ENCODE results near the gene PCAT6. TPM values are rescaled to one million over a fixed set of nuclear protein-coding genes. Genes with fewer than 3 reads are reported as not detected.

Gene PCAT6
- total and polyA plus RNA-seq, 2 experiments from 2014 or later, result 7.2 to 28.1 TPM

- TF ChIP-seq JUNB (IDR thresholded peaks at IDR 0.05; ENCODE audit: unreplicated experiment), result no peak
- TF ChIP-seq, protein P1, sequence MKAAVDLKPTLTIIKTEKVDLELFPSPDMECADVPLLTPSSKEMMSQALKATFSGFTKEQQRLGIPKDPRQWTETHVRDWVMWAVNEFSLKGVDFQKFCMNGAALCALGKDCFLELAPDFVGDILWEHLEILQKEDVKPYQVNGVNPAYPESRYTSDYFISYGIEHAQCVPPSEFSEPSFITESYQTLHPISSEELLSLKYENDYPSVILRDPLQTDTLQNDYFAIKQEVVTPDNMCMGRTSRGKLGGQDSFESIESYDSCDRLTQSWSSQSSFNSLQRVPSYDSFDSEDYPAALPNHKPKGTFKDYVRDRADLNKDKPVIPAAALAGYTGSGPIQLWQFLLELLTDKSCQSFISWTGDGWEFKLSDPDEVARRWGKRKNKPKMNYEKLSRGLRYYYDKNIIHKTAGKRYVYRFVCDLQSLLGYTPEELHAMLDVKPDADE (IDR thresholded peaks at IDR 0.05), result no peak
- TF ChIP-seq REST (IDR thresholded peaks at IDR 0.05; ENCODE audit: unreplicated experiment), result no peak
- TF ChIP-seq EZH2 (IDR thresholded peaks at IDR 0.05; ENCODE audit: low read depth, unreplicated experiment), result no peak
- TF ChIP-seq, protein P2, sequence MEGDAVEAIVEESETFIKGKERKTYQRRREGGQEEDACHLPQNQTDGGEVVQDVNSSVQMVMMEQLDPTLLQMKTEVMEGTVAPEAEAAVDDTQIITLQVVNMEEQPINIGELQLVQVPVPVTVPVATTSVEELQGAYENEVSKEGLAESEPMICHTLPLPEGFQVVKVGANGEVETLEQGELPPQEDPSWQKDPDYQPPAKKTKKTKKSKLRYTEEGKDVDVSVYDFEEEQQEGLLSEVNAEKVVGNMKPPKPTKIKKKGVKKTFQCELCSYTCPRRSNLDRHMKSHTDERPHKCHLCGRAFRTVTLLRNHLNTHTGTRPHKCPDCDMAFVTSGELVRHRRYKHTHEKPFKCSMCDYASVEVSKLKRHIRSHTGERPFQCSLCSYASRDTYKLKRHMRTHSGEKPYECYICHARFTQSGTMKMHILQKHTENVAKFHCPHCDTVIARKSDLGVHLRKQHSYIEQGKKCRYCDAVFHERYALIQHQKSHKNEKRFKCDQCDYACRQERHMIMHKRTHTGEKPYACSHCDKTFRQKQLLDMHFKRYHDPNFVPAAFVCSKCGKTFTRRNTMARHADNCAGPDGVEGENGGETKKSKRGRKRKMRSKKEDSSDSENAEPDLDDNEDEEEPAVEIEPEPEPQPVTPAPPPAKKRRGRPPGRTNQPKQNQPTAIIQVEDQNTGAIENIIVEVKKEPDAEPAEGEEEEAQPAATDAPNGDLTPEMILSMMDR (conservative IDR thresholded peaks at IDR 0.05; ENCODE audit: low read depth in 2 of 2), result no peak
- no peak for TF ChIP-seq ZNF114 (CRISPR knock-in tag; IDR thresholded peaks at IDR 0.05)
- no peak for TF ChIP-seq ZNF331 (CRISPR knock-in tag; IDR thresholded peaks at IDR 0.05; ENCODE audit: low read depth)
- no peak for TF ChIP-seq NANOG (IDR thresholded peaks at IDR 0.05; ENCODE audit: borderline replicate concordance)
These were observed 34.2 kb downstream of the PCAT6 start (continued) for GRCh38 chr1:202844935-202845334.

GRCh38 chr1:202848191-202848542 lies 37.4 kb downstream of the PCAT6 start:
- no peaks in the 10 kb centered on the region for H3K36me3 ChIP-seq (ENCODE audit: insufficient read depth)
- H3K27ac ChIP-seq (ENCODE audit: low read depth), result no peak overlapping the region
- ATAC-seq, result no peak
- H3K4me2 ChIP-seq, result no peak overlapping the region
- no peaks in the 10 kb centered on the region for H3K27me3 ChIP-seq (ENCODE audit: insufficient read depth)
- no peaks in the 10 kb centered on the region for H3K9me2 ChIP-seq (ENCODE audit: insufficient read depth)
- Mint-ChIP-seq H3K4me3 (no peak overlapping the region), H3K27me3 (ENCODE audit: insufficient read depth, low read depth, poor library complexity) (peaks cover 9% of the 10 kb centered on the region), H3K4me1 (peaks cover 10% of the 10 kb centered on the region), H3K36me3 (ENCODE audit: low read depth) (peaks cover 18% of the 10 kb centered on the region), H3K9me3 (no peaks in the 10 kb centered on the region), H3K27ac (no peak overlapping the region)
- no peak overlapping the region for H3K4me3 ChIP-seq
- peaks cover 8% of the 10 kb centered on the region for H3K4me1 ChIP-seq (ENCODE audit: insufficient read depth)
- no peak for DNase-seq (ENCODE audit: low spot score)
- H3F3A ChIP-seq (replicated peaks; ENCODE audit: low read depth), result 0 out of 2 replicates have a peak, but pooled peaks cover 7% of the 10 kb centered on the region
- H3K79me2 ChIP-seq (replicated peaks; ENCODE audit: insufficient read depth), result no peaks in the 10 kb centered on the region
- TF ChIP-seq, protein P2 (conservative IDR thresholded peaks at IDR 0.05; ENCODE audit: low read depth in 2 of 2), result no peak
- H4K20me1 ChIP-seq (replicated peaks; ENCODE audit: insufficient read depth), result no peaks in the 10 kb centered on the region
- H2AFZ ChIP-seq, result no peak overlapping the region
